CD4-positive, alpha-beta T cell treated with Interleukin-12 subunit alpha and Interleukin-12 subunit beta, for 1 hour (primary cell): ENCODE results near the gene DDAH2.

Experiments used
- DNase-seq: peaks from one replicate; pipeline ENCODE4 v3.0.0-alpha.2; 2020

The DDAH2 gene, protein sequence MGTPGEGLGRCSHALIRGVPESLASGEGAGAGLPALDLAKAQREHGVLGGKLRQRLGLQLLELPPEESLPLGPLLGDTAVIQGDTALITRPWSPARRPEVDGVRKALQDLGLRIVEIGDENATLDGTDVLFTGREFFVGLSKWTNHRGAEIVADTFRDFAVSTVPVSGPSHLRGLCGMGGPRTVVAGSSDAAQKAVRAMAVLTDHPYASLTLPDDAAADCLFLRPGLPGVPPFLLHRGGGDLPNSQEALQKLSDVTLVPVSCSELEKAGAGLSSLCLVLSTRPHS

GRCh38 chr6:31728767-31729514 is at the start of gene DDAH2:
TSS of gene DDAH2 (minus strand) at chr6:31729299. CDS start at chr6:31729161, 138 bp downstream.
- DNase-seq, result no peak

GRCh38 chr6:31778193-31778592 is 49.1 kb upstream of the DDAH2 start:
- no peak for DNase-seq

DNA sequence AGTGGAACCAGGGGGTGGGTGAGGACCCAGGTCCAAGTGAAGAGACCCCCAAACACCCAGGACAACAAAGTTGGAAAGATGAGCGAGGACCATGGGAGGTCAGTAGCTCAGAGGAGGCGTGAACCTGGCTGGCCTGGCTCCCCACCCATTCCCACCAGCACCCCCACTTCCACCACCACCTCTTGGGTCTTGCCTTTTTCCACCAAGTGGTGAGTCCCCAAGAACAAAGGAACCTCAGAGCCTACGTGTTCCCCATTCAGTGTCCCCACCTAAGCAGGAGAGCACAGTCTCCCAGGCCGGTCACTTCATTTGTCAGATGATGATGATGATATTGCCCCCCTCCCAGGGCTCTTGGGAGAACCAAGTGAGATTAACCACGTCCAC is 48.6 kb upstream of the DDAH2 start:
- DNase-seq, result no peak

DNA sequence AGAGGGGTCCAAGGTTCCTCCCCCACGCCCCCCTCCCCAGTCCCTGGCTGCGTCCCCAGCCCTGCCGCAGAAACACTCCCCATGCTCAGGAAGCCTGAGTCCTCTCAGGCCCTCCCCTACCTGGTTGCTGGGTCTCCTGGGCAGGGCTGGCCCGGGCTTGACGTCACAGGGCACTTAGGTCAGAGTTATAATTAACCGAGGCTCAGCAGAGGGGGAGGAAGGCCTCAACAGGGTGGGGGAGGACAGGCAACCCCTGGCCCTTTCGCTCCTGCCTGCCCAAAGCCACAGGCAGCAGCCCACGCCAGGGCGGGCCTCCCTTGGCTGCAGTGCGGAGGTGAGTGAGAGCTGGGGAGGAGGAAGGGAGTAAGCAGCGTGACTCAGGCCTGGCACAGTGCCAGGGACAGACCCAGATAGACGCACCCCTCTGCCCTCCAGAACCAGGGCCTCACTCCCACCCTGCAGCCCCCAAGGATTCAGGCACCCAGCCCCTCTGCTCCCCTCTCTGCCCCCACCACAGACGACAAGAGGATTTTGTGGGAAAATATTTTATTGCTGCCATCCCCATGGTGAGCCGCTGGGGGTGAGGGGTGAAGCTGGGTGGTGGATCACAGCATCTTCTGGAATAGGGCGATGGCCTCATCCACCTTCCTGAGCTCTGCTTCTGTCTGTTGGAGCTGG is 48.0 kb upstream of the DDAH2 start, which contains the start of gene VWA7:
Gene VWA7 (minus strand): TSS at position 340 of the 678 bp plus-strand sequence. CDS start 549 bp downstream, outside the sequence.
- peak; percentile 79 for DNase-seq

- DNase-seq, result no peak
These were observed 47.4 kb upstream of the DDAH2 start for GRCh38 chr6:31776485-31776988.

- no peak for DNase-seq
These were observed 46.8 kb upstream of the DDAH2 start for GRCh38 chr6:31775633-31776484.

DNA sequence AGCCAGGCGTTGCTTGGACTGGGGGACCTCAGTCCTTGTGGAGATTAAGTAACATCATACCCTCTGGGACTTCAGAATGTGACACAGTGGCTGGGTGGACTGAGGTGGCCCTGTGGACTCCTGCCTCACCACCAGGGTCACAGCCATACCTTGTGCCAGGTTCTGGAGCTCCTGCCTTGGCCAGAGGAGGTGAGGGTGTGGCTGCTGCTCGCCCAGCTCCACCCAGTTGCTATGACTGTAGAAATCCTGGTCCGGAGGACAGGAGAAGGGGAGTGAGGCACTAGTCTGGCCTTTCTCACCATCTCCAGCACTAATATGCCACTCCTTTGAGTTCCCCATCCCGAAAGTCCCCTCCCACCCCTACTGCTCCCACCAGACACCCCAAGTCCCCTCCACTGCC is 46.1 kb upstream of the DDAH2 start:
- no peak for DNase-seq

DNA sequence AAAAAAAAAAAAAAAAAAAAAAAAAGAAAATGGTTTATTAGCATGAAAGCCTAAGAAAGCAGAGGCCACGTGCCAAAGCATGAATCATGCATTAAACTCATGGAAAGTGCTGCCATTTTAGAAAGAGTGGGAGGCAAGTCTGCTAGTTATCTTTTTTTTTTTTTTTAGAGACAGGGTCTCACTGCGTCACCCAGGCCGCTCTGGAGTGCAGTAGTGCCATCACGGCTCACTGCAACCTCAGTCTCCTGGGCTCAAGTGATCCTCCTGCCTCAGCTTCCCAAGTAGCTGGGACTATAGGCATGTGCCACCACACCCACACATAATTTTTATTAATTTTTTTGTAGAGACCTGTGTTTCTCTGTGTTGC is 42.9 kb upstream of the DDAH2 start:
- DNase-seq, result no peak

GRCh38 chr6:31770860-31771259 is 41.8 kb upstream of the DDAH2 start:
- DNase-seq, result no peak

GRCh38 chr6:31769684-31770371 is 40.7 kb upstream of the DDAH2 start:
- DNase-seq, result peak; percentile 86

DNA sequence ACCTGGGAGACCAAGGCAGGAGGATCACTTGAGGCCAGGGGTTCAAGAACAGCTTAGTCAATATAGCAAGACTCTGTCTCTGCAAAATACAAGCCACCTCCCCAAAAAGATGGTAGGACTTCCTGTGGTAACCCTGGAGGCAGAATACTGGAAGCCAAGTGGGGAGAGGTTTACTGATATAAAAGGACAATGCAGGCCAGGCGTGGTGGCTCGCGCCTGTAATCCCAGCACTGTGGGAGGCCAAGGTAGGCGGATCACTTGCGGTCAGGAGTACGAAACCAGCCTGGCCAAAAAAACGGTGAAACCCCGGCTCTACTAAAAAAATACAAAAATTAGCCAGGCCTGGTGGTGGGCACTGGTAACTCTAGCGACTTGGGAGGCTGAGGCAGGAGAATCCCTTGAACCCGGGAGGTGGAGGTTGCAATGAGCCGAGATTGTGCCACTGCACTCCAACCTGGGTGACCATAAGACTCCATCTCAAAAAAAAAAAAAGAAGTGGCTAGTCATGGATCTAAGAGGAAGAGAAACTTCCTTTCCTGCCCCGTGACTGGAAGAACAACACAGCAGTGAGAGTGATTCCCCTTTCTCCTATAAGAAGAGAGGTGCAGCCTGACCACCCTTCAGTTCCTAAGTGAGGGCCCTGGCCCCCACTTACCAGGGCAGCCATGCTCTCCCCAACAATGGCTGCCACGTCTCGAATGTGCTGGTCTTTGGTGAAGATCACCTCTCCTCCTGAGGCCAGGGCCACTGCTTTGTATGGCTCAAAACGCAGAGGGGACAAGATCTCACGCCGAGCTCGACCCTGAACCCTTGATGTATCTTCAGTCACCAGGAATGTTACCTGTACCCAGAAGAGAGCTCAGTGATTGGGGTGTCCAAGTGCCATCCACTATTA is 39.5 kb upstream of the DDAH2 start:
- DNase-seq, result no peak

DNA sequence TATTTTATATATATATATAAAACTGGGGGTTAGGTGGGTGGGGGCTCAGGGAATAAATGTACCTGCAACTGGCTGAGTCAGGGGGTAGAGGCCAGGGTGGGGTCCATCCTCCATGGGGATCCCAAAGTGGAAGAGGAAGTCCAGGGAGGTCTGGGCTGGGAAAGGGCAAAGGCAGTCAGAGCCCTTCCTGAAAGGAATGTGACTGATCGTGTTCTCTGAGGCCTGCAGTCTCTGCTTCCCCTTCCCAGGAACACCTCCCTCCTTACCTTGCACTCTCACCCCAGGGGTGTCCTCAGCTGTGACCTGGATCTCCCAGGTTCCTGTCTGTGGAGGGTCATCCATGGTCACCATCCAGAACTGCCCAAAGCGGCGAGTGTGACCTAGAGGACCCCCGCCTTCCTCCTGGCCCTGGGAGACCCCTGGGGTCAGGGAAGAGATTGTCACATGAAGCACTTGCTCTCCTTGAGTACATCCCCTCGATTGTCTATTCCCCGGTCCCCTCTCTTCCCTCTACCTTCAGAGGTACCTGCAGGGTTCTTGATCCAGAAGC is 38.1 kb upstream of the DDAH2 start:
- no peak for DNase-seq

DNA sequence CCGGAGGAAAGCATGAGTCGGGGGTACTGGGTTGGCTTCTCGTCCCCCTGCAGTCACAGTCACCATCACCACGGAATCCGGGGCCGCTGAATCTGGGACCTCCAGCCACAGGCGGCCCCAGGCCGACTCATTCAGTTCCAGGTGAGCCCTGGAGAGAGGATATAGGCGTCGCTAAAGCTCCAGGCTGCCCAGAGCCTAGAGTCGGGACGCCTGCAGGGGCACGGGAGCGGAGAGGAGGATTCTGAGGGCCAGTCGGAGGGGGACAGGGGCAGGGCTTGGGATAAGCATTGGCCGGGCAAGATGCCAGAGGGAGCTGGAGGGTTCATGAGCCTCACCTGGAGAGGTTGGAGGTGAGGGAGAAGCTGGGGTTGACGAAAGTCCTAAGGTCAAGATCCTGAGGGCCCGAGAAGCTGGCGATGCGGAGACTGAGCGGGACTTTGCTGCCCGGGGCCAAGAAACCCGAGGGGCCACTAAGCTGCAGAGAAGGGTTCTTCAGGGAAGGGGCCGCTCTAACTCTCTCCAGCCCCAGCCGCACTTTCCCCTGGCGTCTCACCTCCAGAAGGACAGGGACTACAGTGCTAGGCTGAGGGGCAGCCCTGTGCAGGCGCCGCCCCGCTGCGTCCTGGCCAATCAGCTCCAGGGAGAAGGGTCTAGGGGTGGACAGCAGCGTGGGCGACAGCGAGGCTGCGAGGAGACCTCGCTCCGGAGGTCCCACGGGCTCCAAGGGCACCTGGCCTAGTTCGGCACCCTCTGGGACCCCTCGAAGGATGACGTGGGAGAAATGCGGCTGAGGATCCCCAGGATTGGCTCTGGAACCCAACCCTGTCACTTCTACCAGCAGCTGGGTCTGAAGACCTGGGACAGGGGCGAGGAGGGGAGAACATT is 37.1 kb upstream of the DDAH2 start:
- DNase-seq, result no peak

DNA sequence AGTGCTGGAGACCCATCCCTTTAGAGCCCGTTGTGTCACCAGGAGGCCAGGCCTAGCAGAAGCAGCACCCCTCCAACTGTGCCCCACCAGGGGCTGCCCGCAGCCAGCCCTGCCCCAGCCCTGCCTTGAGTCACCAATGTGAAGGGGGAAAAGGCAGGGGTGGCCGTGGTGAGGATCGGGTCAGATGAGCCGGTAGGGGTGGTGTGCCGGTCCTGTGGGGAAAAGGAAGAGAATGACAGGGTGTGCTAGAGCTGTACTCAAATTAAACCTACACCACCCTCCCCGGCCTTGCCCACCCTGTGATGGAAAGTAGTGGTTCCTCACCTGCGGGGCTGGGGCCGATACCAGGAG is 36.4 kb upstream of the DDAH2 start:
- DNase-seq, result no peak

- DNase-seq, result no peak
These were observed 35.1 kb upstream of the DDAH2 start for GRCh38 chr6:31764198-31764597.

DNA sequence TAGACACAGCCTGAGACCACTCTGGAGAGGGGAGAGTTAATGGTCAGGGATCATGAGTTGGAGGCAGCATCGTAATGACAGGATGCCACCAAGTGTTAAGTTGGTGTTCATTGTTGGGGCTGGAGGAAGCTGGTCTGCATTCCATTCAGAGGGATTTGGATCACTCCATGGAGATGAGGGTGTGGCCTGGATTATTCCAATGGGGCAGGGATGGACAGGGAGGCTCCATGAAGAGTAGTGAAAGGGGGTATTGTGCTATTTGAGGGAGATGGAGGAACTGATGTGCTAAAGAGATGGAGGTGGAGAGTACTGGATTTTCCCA is 34.5 kb upstream of the DDAH2 start:
- no peak for DNase-seq

GRCh38 chr6:31762878-31763618 is 33.9 kb upstream of the DDAH2 start:
- DNase-seq, result no peak

GRCh38 chr6:31762356-31762755 is 33.3 kb upstream of the DDAH2 start, which contains the start of gene SAPCD1:
TSS of gene SAPCD1 (plus strand) at chr6:31762656. CDS start at chr6:31763055, 399 bp downstream.
- no peak for DNase-seq

DNA sequence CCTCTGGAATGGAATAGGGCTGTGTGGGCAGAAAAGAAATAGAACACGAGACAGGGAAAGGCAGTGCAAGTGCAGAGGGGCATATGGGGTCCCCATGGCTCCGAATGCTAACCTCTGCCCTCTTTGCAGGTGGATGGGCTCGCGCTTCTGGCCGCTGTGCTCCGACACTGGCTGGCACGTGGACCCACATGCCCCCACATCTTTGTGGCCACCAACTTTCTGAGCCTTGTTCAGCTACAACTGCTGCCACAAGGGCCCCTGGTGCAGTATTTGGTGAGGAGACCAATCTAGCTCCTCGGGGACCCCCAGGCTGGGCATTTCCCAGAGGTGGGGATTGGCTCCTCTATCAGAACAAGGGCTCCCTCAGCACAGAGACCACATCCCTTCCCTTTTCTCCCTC is 32.2 kb upstream of the DDAH2 start:
- no peak for DNase-seq
